Measurements from ENCODE around the gene COQ9. TPM values are rescaled to one million over a fixed set of nuclear protein-coding genes. Genes with fewer than 3 reads are reported as not detected.

The COQ9 gene
- total RNA-seq, 1 donor from 2014 or later: 37.6 TPM

DNA sequence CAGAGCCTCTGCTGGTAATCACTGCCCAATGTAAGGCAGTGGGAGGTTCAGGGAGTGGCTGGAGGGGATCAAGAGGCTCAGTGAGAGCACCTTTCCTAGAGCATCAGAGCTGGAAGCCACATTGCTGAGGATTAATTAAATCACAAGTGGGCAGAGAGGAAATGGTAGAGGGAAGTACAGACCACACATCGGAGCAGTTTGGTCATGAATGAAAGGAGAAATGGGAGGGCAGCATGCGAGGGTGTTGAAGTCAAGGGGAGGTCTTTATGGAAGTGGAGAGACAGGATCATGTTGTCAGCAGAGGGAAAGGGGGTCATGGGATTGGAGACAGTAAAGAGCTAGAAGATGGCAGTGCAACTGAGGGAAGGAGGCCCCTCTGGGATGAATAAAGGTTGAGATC is 40.4 kb upstream of the COQ9 start:
- peaks cover 11% of the 10 kb centered on the region for H3K27me3 ChIP-seq (ENCODE audit: control insufficient read depth, insufficient read depth, low read length)
- DNase-seq (ENCODE audit: low read depth): no peak
- TF ChIP-seq CTCF (IDR thresholded peaks at IDR 0.05; ENCODE audit: insufficient read depth, low read length, poor library complexity, severe bottlenecking): no peak
- no peaks in the 10 kb centered on the region for H3K36me3 ChIP-seq (ENCODE audit: control insufficient read depth, insufficient read depth, low read length)
- H3K4me3 ChIP-seq (ENCODE audit: low read depth, low read length): no peak overlapping the region

DNA sequence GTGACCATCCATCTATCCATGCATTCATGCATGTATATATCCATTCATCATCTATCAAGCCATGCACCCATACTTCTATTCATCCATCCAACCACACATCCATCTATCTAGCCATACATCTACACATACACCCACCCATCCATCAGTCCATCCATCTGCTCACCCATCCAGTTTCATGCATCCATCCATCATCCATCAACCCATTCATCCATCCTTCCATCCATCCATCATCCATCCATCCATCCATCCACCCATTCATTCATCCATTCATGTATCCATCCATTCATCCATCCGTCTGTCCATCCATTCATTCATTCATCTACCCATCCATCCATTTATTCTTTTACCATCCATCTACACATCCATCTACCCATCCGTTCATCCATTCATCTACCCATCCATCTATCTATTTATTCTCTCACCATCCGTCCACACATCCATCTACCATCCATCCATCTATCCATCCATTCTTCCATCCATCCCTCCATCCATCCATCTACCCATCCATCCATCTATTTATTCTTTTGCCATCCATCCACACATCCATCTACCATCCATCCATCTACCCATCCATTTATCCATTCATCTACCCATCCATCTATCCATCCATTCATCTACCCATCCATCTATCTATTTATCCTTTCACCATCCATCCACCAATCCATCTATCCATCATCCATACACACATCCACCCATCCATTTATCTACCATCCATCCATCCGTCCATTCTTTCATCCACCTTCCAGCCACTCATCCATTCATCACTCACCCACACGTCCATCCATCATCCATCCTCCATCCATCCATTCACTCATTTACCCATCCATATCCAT is 39.5 kb upstream of the COQ9 start:
- H3K4me3 ChIP-seq (ENCODE audit: low read depth, low read length): no peak overlapping the region
- H3K36me3 ChIP-seq (ENCODE audit: control insufficient read depth, insufficient read depth, low read length): no peaks in the 10 kb centered on the region
- peaks cover 9% of the 10 kb centered on the region for H3K27me3 ChIP-seq (ENCODE audit: control insufficient read depth, insufficient read depth, low read length)
- TF ChIP-seq CTCF (IDR thresholded peaks at IDR 0.05; ENCODE audit: insufficient read depth, low read length, poor library complexity, severe bottlenecking): no peak
- DNase-seq (ENCODE audit: low read depth): no peak

GRCh38 chr16:57409065-57409464 is 38.2 kb upstream of the COQ9 start:
- Histone ChIP-seq H3K36me3 (ENCODE audit: control insufficient read depth, insufficient read depth, low read length) (no peaks in the 10 kb centered on the region), H3K27me3 (ENCODE audit: control insufficient read depth, insufficient read depth, low read length) (peaks cover 9% of the 10 kb centered on the region), H3K4me3 (ENCODE audit: low read depth, low read length) (no peak overlapping the region)
- TF ChIP-seq CTCF (IDR thresholded peaks at IDR 0.05; ENCODE audit: insufficient read depth, low read length, poor library complexity, severe bottlenecking): no peak
- DNase-seq (ENCODE audit: low read depth): no peak

GRCh38 chr16:57409870-57410587 is 37.2 kb upstream of the COQ9 start:
- Histone ChIP-seq H3K27me3 (ENCODE audit: control insufficient read depth, insufficient read depth, low read length) (peaks cover 5% of the 10 kb centered on the region), H3K36me3 (ENCODE audit: control insufficient read depth, insufficient read depth, low read length) (no peaks in the 10 kb centered on the region), H3K4me3 (ENCODE audit: low read depth, low read length) (no peak overlapping the region)
- TF ChIP-seq CTCF (IDR thresholded peaks at IDR 0.05; ENCODE audit: insufficient read depth, low read length, poor library complexity, severe bottlenecking): no peak
- DNase-seq (ENCODE audit: low read depth): no peak

DNA sequence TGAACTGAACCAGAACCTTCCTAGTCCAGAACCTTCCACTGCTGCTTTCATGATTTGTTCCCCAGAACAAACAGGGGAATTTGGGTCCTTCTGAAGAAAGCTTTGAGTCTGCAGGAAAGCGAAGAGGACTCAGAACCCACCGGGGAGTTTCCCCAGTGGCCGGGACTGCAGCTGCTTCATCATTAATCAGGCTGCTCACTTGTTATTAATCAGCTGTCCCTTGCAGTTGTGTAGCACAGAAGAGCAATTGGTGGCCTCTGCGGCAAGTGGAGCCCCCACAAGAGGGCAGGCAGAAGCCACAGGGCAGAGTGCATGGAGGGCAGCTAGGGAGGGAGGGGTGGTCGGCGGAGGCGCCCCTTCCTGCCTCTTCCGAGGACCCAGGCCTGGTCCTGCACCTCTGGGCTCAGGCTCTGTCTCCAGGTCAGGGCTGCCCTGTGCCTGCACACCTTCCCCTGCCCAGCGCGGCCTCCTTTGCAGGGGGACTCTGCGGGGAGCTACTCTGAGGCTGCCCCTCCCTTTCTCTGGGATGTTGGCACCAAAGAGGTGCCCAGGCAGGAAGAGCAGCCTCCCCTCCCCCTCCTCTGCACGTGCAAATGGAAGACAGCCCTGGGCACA is 35.8 kb upstream of the COQ9 start:
- H3K4me3 ChIP-seq (ENCODE audit: low read depth, low read length): no peak overlapping the region

More for the DNA sequence above, 35.8 kb upstream of the COQ9 start:
- TF ChIP-seq CTCF (IDR thresholded peaks at IDR 0.05; ENCODE audit: insufficient read depth, low read length, poor library complexity, severe bottlenecking): no peak
- peaks cover 2% of the 10 kb centered on the region for H3K27me3 ChIP-seq (ENCODE audit: control insufficient read depth, insufficient read depth, low read length)
- no peak for DNase-seq (ENCODE audit: low read depth)
- H3K36me3 ChIP-seq (ENCODE audit: control insufficient read depth, insufficient read depth, low read length): no peaks in the 10 kb centered on the region

Measured in kidney epithelial cell (primary cell).